Skeletal muscle satellite cell (primary cell): ENCODE results near the gene PPME1. TPM values are rescaled to one million over a fixed set of nuclear protein-coding genes. Genes with fewer than 3 reads are reported as not detected.
A peak's percentile ranks its signal among the peaks of the same experiment; 100 is the strongest.

ENCODE experiments used
- H3K27me3 ChIP-seq: 2 replicates; pipeline ENCODE4 v1.7.0; 2013; ENCODE audit warnings: low read length; ENCODE audit not compliant: control insufficient read depth, insufficient read depth
- H3K36me3 ChIP-seq: 2 replicates; pipeline ENCODE4 v1.7.0; 2013; ENCODE audit warnings: mild to moderate bottlenecking, control low read depth, low read length; ENCODE audit not compliant: insufficient read depth
- H3K4me1 ChIP-seq: 2 replicates; pipeline ENCODE4 v1.7.0; 2013; ENCODE audit warnings: low read length; ENCODE audit not compliant: control insufficient read depth, insufficient read depth
- H3K4me2 ChIP-seq: 2 replicates; pipeline ENCODE4 v1.7.0; 2013; ENCODE audit warnings: mild to moderate bottlenecking, low read length
- H3K4me3 ChIP-seq: 2 replicates; pipeline ENCODE4 v1.7.0; 2013; ENCODE audit warnings: low read length
- H3K9ac ChIP-seq: 2 replicates; pipeline ENCODE4 v1.7.0; 2013; ENCODE audit warnings: mild to moderate bottlenecking, low read depth, low read length, moderate library complexity
- H3K9me3 ChIP-seq: replicated peaks from 2 replicates; pipeline ENCODE4 v1.7.0; 2013; ENCODE audit warnings: mild to moderate bottlenecking, control low read depth, low read length
- small RNA-seq: library from RNA; depleted of rRNA; stranded (forward); fragments of <200 nt; gene quantifications from one replicate; pipeline ENCODE3, GENCODE V24; 2012

PPME1 gene

DNA sequence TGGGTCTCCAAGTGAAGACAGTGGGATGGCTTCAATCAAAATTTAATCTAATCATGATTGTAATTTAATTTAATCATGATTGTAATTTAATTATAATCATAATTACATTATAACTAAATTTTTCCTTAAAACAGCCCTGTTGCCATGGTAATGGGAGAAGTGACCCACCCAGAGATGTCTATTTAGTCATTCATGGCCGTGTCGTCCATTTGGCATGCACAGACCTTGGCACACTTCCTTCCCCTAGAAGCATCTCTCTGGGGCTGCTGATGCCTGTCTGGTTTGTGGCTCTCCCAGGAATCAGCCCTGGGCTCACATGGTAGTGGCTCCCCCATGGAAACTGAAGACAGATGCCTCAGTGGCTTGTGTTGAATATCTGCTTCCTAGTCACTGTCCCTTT, 113.4 kb downstream of the PPME1 start:
- H3K36me3 ChIP-seq = peaks cover 14% of the 10 kb centered on the region
- H3K4me2 ChIP-seq = no peak overlapping the region
- peaks cover 34% of the 10 kb centered on the region for H3K4me1 ChIP-seq
- no peaks in the 10 kb centered on the region for H3K27me3 ChIP-seq
- H3K9ac ChIP-seq = no peak overlapping the region
- no peaks in the 10 kb centered on the region for H3K9me3 ChIP-seq
- H3K4me3 ChIP-seq = no peak overlapping the region

DNA sequence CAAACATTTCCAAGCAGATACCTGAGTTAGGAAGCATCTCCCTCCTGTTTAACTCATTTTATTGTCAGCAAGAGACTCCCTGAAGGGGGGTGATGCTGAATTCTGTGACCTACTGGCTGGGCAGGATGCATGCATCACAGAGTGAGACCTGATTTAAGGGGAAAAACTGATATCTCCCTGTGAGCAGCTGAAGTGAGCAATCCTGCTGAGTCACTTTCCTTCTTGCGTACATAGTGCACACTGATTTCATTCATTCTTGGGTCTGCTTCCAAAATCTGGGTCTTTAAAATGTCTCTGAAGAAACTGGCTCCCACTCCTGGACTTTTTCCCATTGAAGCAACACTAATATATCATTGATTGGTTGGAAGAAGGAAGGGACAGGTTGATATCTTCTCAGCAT, 117.1 kb downstream of the PPME1 start:
- Histone ChIP-seq H3K9ac (peak overlapping the region; percentile 66), H3K27me3 (no peaks in the 10 kb centered on the region), H3K4me2 (peak overlapping the region; percentile 43), H3K36me3 (peaks cover 9% of the 10 kb centered on the region), H3K4me1 (peaks cover 27% of the 10 kb centered on the region), H3K4me3 (no peak overlapping the region), H3K9me3 (no peaks in the 10 kb centered on the region)

DNA sequence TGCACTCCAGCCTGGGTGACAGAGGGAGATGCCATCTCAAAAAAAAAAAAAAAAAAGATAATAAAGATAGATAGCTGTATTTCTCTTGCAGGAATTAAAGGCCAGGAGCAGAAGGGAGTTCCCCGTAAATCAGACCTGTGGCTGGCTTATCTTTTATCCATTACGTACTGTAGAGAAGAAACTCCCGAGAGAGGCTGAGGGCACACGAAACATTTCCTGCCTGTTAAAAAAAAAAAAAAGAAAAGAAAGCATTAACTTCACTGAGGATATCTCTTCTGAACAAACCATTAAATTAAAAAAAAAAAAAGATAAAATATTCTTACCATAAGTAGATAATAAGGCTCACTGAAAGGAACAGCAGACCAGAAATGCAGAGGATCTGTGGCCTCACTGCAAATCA, 117.8 kb downstream of the PPME1 start:
- Histone ChIP-seq H3K4me1 (peaks cover 19% of the 10 kb centered on the region), H3K9me3 (no peaks in the 10 kb centered on the region), H3K27me3 (no peaks in the 10 kb centered on the region), H3K4me3 (no peak overlapping the region), H3K4me2 (no peak overlapping the region), H3K36me3 (peaks cover 9% of the 10 kb centered on the region), H3K9ac (peak overlapping the region; percentile 2)

DNA sequence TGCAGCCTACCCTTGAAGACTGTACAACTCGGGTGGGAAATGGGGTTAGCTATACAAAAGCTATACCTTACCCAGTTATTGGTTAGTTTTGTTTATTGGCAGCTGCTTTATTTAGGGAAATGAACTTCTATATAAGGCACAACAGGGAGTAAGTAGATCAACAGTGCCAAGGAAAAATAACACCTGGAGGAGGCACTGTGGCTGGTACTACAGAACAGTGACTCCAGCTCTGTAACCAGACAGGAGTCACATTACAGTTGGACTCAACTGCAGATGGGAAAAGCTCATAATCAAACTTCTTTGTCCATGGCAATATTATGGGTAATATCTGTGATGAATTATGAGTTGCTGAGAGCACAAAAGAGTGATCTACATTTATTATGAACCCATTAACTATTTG, 126.4 kb downstream of the PPME1 start:
- H3K4me3 ChIP-seq = no peak overlapping the region
- peaks cover 4% of the 10 kb centered on the region for H3K36me3 ChIP-seq
- no peaks in the 10 kb centered on the region for H3K27me3 ChIP-seq
- no peaks in the 10 kb centered on the region for H3K9me3 ChIP-seq
- no peaks in the 10 kb centered on the region for H3K4me1 ChIP-seq
- no peak overlapping the region for H3K4me2 ChIP-seq
- no peak overlapping the region for H3K9ac ChIP-seq

DNA sequence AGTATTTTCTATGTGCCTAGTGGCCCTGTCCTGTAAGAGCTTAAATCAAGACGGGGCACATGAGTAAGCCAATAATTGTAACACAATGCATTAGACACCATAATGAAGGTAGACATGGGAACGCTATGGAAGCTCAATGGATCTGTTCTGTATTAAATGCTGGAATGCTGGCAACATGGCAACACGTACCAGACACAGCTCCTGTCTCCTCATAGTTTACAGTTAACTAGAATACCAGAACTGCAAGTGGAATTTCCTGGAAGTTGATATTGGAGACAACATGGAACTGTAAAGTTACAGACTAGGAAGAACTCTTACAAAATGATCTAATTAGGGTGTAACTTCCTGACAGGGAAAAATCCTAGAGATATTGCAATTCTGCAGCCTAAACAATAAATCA, 127.9 kb downstream of the PPME1 start:
- Histone ChIP-seq H3K4me2 (no peak overlapping the region), H3K9me3 (no peaks in the 10 kb centered on the region), H3K4me3 (no peak overlapping the region), H3K27me3 (no peaks in the 10 kb centered on the region), H3K4me1 (no peaks in the 10 kb centered on the region), H3K36me3 (peaks cover 4% of the 10 kb centered on the region), H3K9ac (no peak overlapping the region)

Small RNAs within 50 kb of the gene (small RNA-seq; reads per million reads assigned to genes)
- gene AP002392.1 (not detected), gene RF00409 (not detected)
